Measurements from ENCODE around the gene CPAMD8. TPM values are rescaled to one million over a fixed set of nuclear protein-coding genes. Genes with fewer than 3 reads are reported as not detected.
"Not testable (repeated sequence)": the region's sequence is repeated elsewhere in the genome, so short reads cannot be mapped to it uniquely, and the experiment has no call there.

Gene CPAMD8
- total RNA-seq, 1 donor: 0.18 TPM

DNA sequence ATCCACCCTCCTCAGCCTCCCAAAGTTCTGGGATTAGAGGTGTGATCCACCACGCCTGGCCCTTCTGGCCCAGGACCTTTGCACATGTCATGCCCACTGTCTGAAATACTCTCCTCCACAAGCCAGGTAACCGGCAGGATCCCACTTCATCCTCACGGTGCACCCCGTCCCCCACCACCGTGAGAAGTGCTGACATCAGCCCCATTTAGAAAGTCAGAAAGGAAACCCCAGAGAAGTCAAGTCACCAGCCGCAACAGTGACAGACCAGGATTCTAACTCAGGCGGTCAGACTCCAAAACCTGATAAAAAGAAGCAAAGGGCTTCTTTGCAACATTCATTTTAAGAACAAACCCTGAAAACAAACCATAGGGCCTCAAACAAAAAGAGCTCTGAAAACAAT, 3.9 kb downstream of the CPAMD8 start:
- no peak for DNase-seq (ENCODE audit: low read depth)
- TF ChIP-seq, protein P1, sequence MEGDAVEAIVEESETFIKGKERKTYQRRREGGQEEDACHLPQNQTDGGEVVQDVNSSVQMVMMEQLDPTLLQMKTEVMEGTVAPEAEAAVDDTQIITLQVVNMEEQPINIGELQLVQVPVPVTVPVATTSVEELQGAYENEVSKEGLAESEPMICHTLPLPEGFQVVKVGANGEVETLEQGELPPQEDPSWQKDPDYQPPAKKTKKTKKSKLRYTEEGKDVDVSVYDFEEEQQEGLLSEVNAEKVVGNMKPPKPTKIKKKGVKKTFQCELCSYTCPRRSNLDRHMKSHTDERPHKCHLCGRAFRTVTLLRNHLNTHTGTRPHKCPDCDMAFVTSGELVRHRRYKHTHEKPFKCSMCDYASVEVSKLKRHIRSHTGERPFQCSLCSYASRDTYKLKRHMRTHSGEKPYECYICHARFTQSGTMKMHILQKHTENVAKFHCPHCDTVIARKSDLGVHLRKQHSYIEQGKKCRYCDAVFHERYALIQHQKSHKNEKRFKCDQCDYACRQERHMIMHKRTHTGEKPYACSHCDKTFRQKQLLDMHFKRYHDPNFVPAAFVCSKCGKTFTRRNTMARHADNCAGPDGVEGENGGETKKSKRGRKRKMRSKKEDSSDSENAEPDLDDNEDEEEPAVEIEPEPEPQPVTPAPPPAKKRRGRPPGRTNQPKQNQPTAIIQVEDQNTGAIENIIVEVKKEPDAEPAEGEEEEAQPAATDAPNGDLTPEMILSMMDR (IDR thresholded peaks at IDR 0.05; ENCODE audit: insufficient read depth, low read length): no peak
- no peak overlapping the region for H3K4me3 ChIP-seq (ENCODE audit: low read depth, low read length)

GRCh38 chr19:17021793-17022590, 4.6 kb downstream of the CPAMD8 start:
- TF ChIP-seq, protein P1 (IDR thresholded peaks at IDR 0.05; ENCODE audit: insufficient read depth, low read length): no peak
- no peak overlapping the region for H3K4me3 ChIP-seq (ENCODE audit: low read depth, low read length)
- DNase-seq (ENCODE audit: low read depth): peak; percentile 30

DNA sequence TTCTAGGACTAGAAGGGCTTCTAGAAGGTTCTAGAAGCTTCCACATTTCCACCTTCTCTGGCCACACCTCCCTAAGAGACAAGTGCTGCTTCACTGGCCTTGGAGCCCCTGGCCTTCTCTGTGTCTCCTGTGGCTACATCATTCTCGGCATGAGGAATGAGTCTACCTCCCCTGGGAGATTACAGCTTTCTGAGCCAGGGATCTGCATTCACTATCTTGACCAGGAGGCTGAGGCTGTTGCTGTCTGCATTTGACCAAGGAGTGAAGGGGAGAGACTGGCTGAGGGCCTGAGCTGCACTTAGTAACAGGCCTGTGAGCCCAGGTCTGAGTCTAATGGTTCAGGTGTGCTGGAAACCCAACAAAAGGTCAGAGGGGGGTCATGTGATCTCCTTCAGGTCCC, 5.3 kb downstream of the CPAMD8 start:
- DNase-seq (ENCODE audit: low read depth): peak; percentile 17
- H3K4me3 ChIP-seq (ENCODE audit: low read depth, low read length): no peak overlapping the region
- TF ChIP-seq, protein P1 (IDR thresholded peaks at IDR 0.05; ENCODE audit: insufficient read depth, low read length): no peak

GRCh38 chr19:17020823-17021222, 5.8 kb downstream of the CPAMD8 start:
- H3K4me3 ChIP-seq (ENCODE audit: low read depth, low read length): no peak overlapping the region
- TF ChIP-seq, protein P1 (IDR thresholded peaks at IDR 0.05; ENCODE audit: insufficient read depth, low read length): no peak
- DNase-seq (ENCODE audit: low read depth): no peak

DNA sequence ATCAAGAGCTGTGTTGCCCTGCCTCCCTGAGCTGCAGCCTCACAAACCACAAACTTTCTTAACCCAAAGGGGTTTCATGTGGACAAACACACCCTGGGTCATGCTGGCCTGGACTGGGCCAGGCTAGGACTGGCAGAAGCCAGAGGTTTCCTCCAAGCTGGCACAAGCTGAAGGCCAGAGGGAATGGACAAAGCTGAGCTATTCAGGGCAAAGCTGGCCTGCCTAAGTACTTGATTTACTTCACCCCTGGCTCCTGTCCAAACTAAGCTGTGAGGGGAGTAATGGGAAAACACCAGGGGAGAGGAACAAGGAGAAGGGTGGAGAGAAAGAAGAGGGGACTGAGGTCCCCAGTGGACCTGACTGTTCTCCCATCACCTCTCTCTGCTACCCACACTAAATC, 6.2 kb downstream of the CPAMD8 start:
- DNase-seq (ENCODE audit: low read depth): no peak
- no peak overlapping the region for H3K4me3 ChIP-seq (ENCODE audit: low read depth, low read length)
- TF ChIP-seq, protein P1 (IDR thresholded peaks at IDR 0.05; ENCODE audit: insufficient read depth, low read length): no peak

- H3K4me3 ChIP-seq (ENCODE audit: low read depth, low read length); DNase-seq (ENCODE audit: low read depth): not testable (repeated sequence)
Measured at GRCh38 chr19:17014212-17014861, 12.3 kb downstream of the CPAMD8 start.

- no peak overlapping the region for H3K4me3 ChIP-seq (ENCODE audit: low read depth, low read length)
- TF ChIP-seq, protein P1 (IDR thresholded peaks at IDR 0.05; ENCODE audit: insufficient read depth, low read length): no peak
- no peak for DNase-seq (ENCODE audit: low read depth)
Measured at GRCh38 chr19:17011485-17011884, 15.1 kb downstream of the CPAMD8 start.
